Astrocyte (in vitro differentiated cells and primary cell): Measurements from ENCODE around the gene RXFP2. TPM values are rescaled to one million over a fixed set of nuclear protein-coding genes. Genes with fewer than 3 reads are reported as not detected.

Source experiments
- DNase-seq: peaks from one replicate; pipeline ENCODE4 v3.0.0-alpha.2; 2010; ENCODE audit warnings: low read depth
- FAIRE-seq: peaks from 2 replicates; lab custom pipeline; 2011; peaks lifted over from hg19 to GRCh38; lab: Jason Lieb, UNC
- H2AFZ ChIP-seq: 2 replicates; pipeline ENCODE4 v1.6.0; 2012; ENCODE audit warnings: low read depth, low read length, inconsistent platforms
- H3K27ac ChIP-seq: 2 replicates; pipeline ENCODE4 v1.5.1; 2011; ENCODE audit warnings: low read depth, low read length, inconsistent platforms
- H3K27me3 ChIP-seq: 2 replicates; pipeline ENCODE4 v1.6.0; 2011; ENCODE audit warnings: low read length, inconsistent platforms; ENCODE audit not compliant: insufficient read depth
- H3K36me3 ChIP-seq: 2 replicates; pipeline ENCODE4 v1.5.1; 2011; ENCODE audit warnings: low read length, inconsistent platforms; ENCODE audit not compliant: insufficient read depth
- H3K4me1 ChIP-seq: 2 replicates; pipeline ENCODE4 v1.5.1; 2011; ENCODE audit warnings: low read length, inconsistent platforms; ENCODE audit not compliant: insufficient read depth
- H3K4me2 ChIP-seq: 2 replicates; pipeline ENCODE4 v1.6.0; 2012; ENCODE audit warnings: low read length, inconsistent platforms
- H3K4me3 ChIP-seq: 2 replicates; pipeline ENCODE4 v1.5.1; 2011; ENCODE audit warnings: low read depth, mild to moderate bottlenecking, low read length, inconsistent platforms; ENCODE audit not compliant: insufficient read depth
- H3K79me2 ChIP-seq: 2 replicates; pipeline ENCODE4 v1.6.0; 2012; ENCODE audit warnings: mild to moderate bottlenecking, low read length, inconsistent platforms; ENCODE audit not compliant: insufficient read depth
- H3K9ac ChIP-seq: 2 replicates; pipeline ENCODE4 v1.6.0; 2012; ENCODE audit warnings: mild to moderate bottlenecking, low read length, inconsistent platforms
- H3K9me3 ChIP-seq: 2 replicates; pipeline ENCODE4 v1.5.1; 2012; ENCODE audit warnings: low read depth, mild to moderate bottlenecking, low read length, inconsistent platforms; ENCODE audit not compliant: insufficient read depth
- H4K20me1 ChIP-seq: 2 replicates; pipeline ENCODE4 v1.6.0; 2012; ENCODE audit warnings: low read length, inconsistent platforms; ENCODE audit not compliant: insufficient read depth
- H3K27ac Mint-ChIP-seq: one replicate; pipeline ENCODE4 v1.8.0; 2021; ENCODE audit warnings: mild to moderate bottlenecking, mixed read lengths; ENCODE audit not compliant: unreplicated experiment
- H3K27me3 Mint-ChIP-seq: one replicate; pipeline ENCODE4 v1.8.0; 2021; ENCODE audit warnings: low read depth, mixed read lengths; ENCODE audit not compliant: unreplicated experiment
- H3K36me3 Mint-ChIP-seq: one replicate; pipeline ENCODE4 v1.8.0; 2021; ENCODE audit warnings: low read depth, mixed read lengths; ENCODE audit not compliant: unreplicated experiment
- H3K4me1 Mint-ChIP-seq: one replicate; pipeline ENCODE4 v1.8.0; 2021; ENCODE audit warnings: low read depth, mixed read lengths; ENCODE audit not compliant: unreplicated experiment
- H3K4me3 Mint-ChIP-seq: one replicate; pipeline ENCODE4 v1.8.0; 2021; ENCODE audit warnings: mild to moderate bottlenecking, moderate library complexity, mixed read lengths; ENCODE audit not compliant: unreplicated experiment
- H3K9me3 Mint-ChIP-seq: one replicate; pipeline ENCODE4 v1.8.0; 2021; ENCODE audit warnings: mild to moderate bottlenecking, mixed read lengths; ENCODE audit not compliant: unreplicated experiment
- CTCF ChIP-seq: IDR thresholded peaks from 2 replicates; pipeline ENCODE4 v1.5.1; 2011; ENCODE audit warnings: low read depth, mild to moderate bottlenecking, inconsistent platforms, low read length, moderate library complexity; ENCODE audit not compliant: insufficient read depth
- EZH2 ChIP-seq: IDR thresholded peaks from 2 replicates; pipeline ENCODE4 v1.6.1; 2012; ENCODE audit warnings: mild to moderate bottlenecking, low read length, inconsistent platforms; ENCODE audit not compliant: insufficient read depth
- total RNA-seq: library from RNA; stranded (reverse); gene quantifications from 2 replicates; pipeline ENCODE4 v1.2.1, GENCODE V29; 2021

RXFP2 gene
- total RNA-seq, 1 donor from 2014 or later, result not detected

DNA sequence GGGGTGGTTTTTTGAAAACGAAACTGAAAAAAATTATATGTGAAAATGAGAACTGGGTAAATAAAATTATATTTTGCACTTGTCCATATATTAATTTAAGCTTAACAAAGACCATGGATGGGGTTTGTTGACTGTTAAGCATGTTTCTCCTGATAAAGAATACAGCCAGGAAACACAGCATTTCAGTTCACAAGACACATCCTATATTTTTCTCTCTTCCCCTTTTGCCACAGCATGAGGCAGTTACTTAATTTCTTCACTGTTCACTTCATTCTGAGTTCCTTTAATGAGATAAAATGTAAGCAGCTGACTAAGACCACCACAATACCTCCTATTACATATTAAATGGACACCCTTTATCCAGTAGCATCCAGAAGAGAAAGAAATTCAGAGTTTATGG, 64.0 kb downstream of the RXFP2 start:
- Mint-ChIP-seq H3K36me3 (no peaks in the 10 kb centered on the region), H3K9me3 (peaks cover 3% of the 10 kb centered on the region), H3K27me3 (peaks cover 6% of the 10 kb centered on the region), H3K27ac (no peak overlapping the region), H3K4me3 (no peak overlapping the region), H3K4me1 (peaks cover 5% of the 10 kb centered on the region)
- Histone ChIP-seq H3K27ac (no peak overlapping the region), H4K20me1 (no peaks in the 10 kb centered on the region), H3K9ac (no peak overlapping the region), H3K79me2 (no peaks in the 10 kb centered on the region), H3K9me3 (no peaks in the 10 kb centered on the region), H3K27me3 (no peaks in the 10 kb centered on the region), H2AFZ (no peak overlapping the region), H3K4me1 (no peaks in the 10 kb centered on the region), H3K4me2 (no peak overlapping the region), H3K36me3 (no peaks in the 10 kb centered on the region), H3K4me3 (no peak overlapping the region)
- DNase-seq (no peak), FAIRE-seq (no peak)
- TF ChIP-seq EZH2 (no peak), CTCF (no peak)

- H3K9ac ChIP-seq, result no peak overlapping the region
- Mint-ChIP-seq H3K4me3 (no peak overlapping the region), H3K36me3 (peaks cover 3% of the 10 kb centered on the region), H3K27me3 (peaks cover 1% of the 10 kb centered on the region), H3K4me1 (peaks cover 5% of the 10 kb centered on the region), H3K27ac (no peak overlapping the region), H3K9me3 (peaks cover 7% of the 10 kb centered on the region)
- no peak for DNase-seq
- H3K4me1 ChIP-seq, result no peaks in the 10 kb centered on the region
- H3K36me3 ChIP-seq, result no peaks in the 10 kb centered on the region
- H3K27ac ChIP-seq, result no peak overlapping the region
- H3K4me3 ChIP-seq, result no peak overlapping the region
- no peaks in the 10 kb centered on the region for H3K27me3 ChIP-seq
- no peak for TF ChIP-seq CTCF
- TF ChIP-seq EZH2, result no peak
- H3K4me2 ChIP-seq, result no peak overlapping the region
- no peaks in the 10 kb centered on the region for H3K79me2 ChIP-seq
- FAIRE-seq, result no peak
- H3K9me3 ChIP-seq, result no peaks in the 10 kb centered on the region
- H2AFZ ChIP-seq, result no peak overlapping the region
- no peaks in the 10 kb centered on the region for H4K20me1 ChIP-seq
These were observed 66.5 kb downstream of the RXFP2 start for GRCh38 chr13:31805841-31806240.

DNA sequence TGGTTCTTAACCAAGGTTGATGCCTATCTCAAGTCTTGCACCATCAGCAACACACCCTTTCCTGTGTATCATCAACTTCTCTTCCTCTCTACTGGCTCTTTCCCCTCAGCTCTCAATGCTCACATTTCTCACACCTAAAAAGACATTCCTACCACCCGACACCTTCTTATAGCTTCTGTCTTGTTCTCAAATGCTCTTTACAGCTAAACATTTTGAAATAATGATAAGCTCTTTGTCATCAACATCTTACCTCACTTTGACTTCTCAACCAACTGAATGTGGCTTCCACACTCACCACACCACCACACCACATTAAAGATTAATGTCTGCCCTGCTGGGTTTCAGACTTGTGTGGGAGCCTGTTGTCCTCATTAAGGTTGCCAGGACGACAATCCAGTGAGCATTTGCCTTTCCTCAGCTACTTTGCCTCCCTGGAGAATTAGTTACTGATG, 67.8 kb downstream of the RXFP2 start:
- no peaks in the 10 kb centered on the region for H3K4me1 ChIP-seq
- TF ChIP-seq EZH2, result no peak
- no peak for TF ChIP-seq CTCF
- H3K4me3 ChIP-seq, result no peak overlapping the region
- DNase-seq, result peak; percentile 46
- no peak overlapping the region for H3K4me3 Mint-ChIP-seq
- H3K36me3 Mint-ChIP-seq, result peaks cover 3% of the 10 kb centered on the region
- H3K27ac Mint-ChIP-seq, result no peak overlapping the region
- H3K9me3 Mint-ChIP-seq, result peaks cover 9% of the 10 kb centered on the region
- H3K27me3 ChIP-seq, result no peaks in the 10 kb centered on the region
- no peaks in the 10 kb centered on the region for H3K9me3 ChIP-seq
- no peak overlapping the region for H3K4me2 ChIP-seq
- FAIRE-seq, result no peak
- no peaks in the 10 kb centered on the region for H4K20me1 ChIP-seq
- H3K36me3 ChIP-seq, result no peaks in the 10 kb centered on the region
- peaks cover 5% of the 10 kb centered on the region for H3K4me1 Mint-ChIP-seq
- H3K9ac ChIP-seq, result no peak overlapping the region
- H3K27ac ChIP-seq, result no peak overlapping the region
- H3K79me2 ChIP-seq, result no peaks in the 10 kb centered on the region
- H3K27me3 Mint-ChIP-seq, result no peaks in the 10 kb centered on the region
- H2AFZ ChIP-seq, result no peak overlapping the region
